ENCODE measurements around the gene GJC3. TPM values are rescaled to one million over a fixed set of nuclear protein-coding genes. Genes with fewer than 3 reads are reported as not detected.
A peak's percentile ranks its signal among the peaks of the same experiment; 100 is the strongest.

Gene GJC3
- total RNA-seq, 1 experiment from 2014 or later: not detected

GRCh38 chr7:99923200-99923599, 6.2 kb downstream of the GJC3 start:
- BruUV-seq (replicated peaks): no TSS peak
- ChIA-PET POLR2A (ENCODE audit: low non-redundant PET) (interaction anchor here (0.7 kb wide), 1 partner anchor 12 kb away, joined by 3 read pairs; no protein-coding TSS in a partner anchor), CTCF (no interaction called here)

GRCh38 chr7:99920149-99920548, 9.3 kb downstream of the GJC3 start:
- H3K27ac ChIP-seq (ENCODE audit: low read depth, low read length, poor library complexity, severe bottlenecking): peak overlapping the region; percentile 85
- intact Hi-C loops (cut with micrococcal nuclease; ENCODE audit: unreplicated experiment): no loop called here

More at GRCh38 chr7:99923200-99923599, 6.2 kb downstream of the GJC3 start:
- no peak for TF ChIP-seq EZH2 (IDR thresholded peaks at IDR 0.05; ENCODE audit: borderline replicate concordance, low read depth, low read length, poor library complexity, severe bottlenecking)
- TF ChIP-seq, protein P1, sequence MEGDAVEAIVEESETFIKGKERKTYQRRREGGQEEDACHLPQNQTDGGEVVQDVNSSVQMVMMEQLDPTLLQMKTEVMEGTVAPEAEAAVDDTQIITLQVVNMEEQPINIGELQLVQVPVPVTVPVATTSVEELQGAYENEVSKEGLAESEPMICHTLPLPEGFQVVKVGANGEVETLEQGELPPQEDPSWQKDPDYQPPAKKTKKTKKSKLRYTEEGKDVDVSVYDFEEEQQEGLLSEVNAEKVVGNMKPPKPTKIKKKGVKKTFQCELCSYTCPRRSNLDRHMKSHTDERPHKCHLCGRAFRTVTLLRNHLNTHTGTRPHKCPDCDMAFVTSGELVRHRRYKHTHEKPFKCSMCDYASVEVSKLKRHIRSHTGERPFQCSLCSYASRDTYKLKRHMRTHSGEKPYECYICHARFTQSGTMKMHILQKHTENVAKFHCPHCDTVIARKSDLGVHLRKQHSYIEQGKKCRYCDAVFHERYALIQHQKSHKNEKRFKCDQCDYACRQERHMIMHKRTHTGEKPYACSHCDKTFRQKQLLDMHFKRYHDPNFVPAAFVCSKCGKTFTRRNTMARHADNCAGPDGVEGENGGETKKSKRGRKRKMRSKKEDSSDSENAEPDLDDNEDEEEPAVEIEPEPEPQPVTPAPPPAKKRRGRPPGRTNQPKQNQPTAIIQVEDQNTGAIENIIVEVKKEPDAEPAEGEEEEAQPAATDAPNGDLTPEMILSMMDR (conservative IDR thresholded peaks at IDR 0.05; ENCODE audit: low read depth, low read length): no peak
- Histone ChIP-seq H3K27me3 (replicated peaks; ENCODE audit: insufficient read depth, low read depth, low read length, poor library complexity) (peaks cover 37% of the 10 kb centered on the region), H3K27ac (ENCODE audit: low read depth, low read length, poor library complexity, severe bottlenecking) (no peak overlapping the region), H3K4me3 (ENCODE audit: low read depth, low read length, poor library complexity, severe bottlenecking) (no peak overlapping the region), H3K4me1 (ENCODE audit: insufficient read depth, low read length, poor library complexity, severe bottlenecking) (peaks cover 1% of the 10 kb centered on the region), H3K36me3 (ENCODE audit: insufficient read depth, low read length, poor library complexity, severe bottlenecking) (no peaks in the 10 kb centered on the region), H3K9me3 (ENCODE audit: low read depth, low read length, poor library complexity, severe bottlenecking) (no peaks in the 10 kb centered on the region)
- no peak for DNase-seq (ENCODE audit: low spot score)
- intact Hi-C loops (cut with micrococcal nuclease; ENCODE audit: unreplicated experiment): no loop called here

GRCh38 chr7:99919814-99920112, 9.7 kb downstream of the GJC3 start:
- Histone ChIP-seq H3K36me3 (ENCODE audit: insufficient read depth, low read length, poor library complexity, severe bottlenecking) (no peaks in the 10 kb centered on the region), H3K27me3 (replicated peaks; ENCODE audit: insufficient read depth, low read depth, low read length, poor library complexity) (peaks cover 4% of the 10 kb centered on the region), H3K4me1 (ENCODE audit: insufficient read depth, low read length, poor library complexity, severe bottlenecking) (peaks cover 7% of the 10 kb centered on the region), H3K9me3 (ENCODE audit: low read depth, low read length, poor library complexity, severe bottlenecking) (no peaks in the 10 kb centered on the region), H3K4me3 (ENCODE audit: low read depth, low read length, poor library complexity, severe bottlenecking) (peak overlapping the region; percentile 81), H3K27ac (ENCODE audit: low read depth, low read length, poor library complexity, severe bottlenecking) (peak overlapping the region; percentile 85)
- no peak for TF ChIP-seq EZH2 (IDR thresholded peaks at IDR 0.05; ENCODE audit: borderline replicate concordance, low read depth, low read length, poor library complexity, severe bottlenecking)
- TF ChIP-seq, protein P1 (conservative IDR thresholded peaks at IDR 0.05; ENCODE audit: low read depth, low read length): no peak
- intact Hi-C loops (cut with micrococcal nuclease; ENCODE audit: unreplicated experiment): loop anchor here (10.0 kb wide), 1 partner anchor 125 kb away; the partner anchor contains the start of gene ZSCAN21
- no peak for DNase-seq (ENCODE audit: low spot score)
- BruUV-seq (replicated peaks): TSS peak; percentile 93
- POLR2A ChIA-PET (ENCODE audit: low non-redundant PET): no interaction called here
- CTCF ChIA-PET: no interaction called here

More at GRCh38 chr7:99920149-99920548, 9.3 kb downstream of the GJC3 start:
- ChIA-PET CTCF (no interaction called here), POLR2A (ENCODE audit: low non-redundant PET) (no interaction called here)
- Histone ChIP-seq H3K27me3 (replicated peaks; ENCODE audit: insufficient read depth, low read depth, low read length, poor library complexity) (peaks cover 8% of the 10 kb centered on the region), H3K36me3 (ENCODE audit: insufficient read depth, low read length, poor library complexity, severe bottlenecking) (no peaks in the 10 kb centered on the region), H3K4me3 (ENCODE audit: low read depth, low read length, poor library complexity, severe bottlenecking) (peak overlapping the region; percentile 81), H3K4me1 (ENCODE audit: insufficient read depth, low read length, poor library complexity, severe bottlenecking) (peaks cover 7% of the 10 kb centered on the region), H3K9me3 (ENCODE audit: low read depth, low read length, poor library complexity, severe bottlenecking) (no peaks in the 10 kb centered on the region)
- TF ChIP-seq EZH2 (IDR thresholded peaks at IDR 0.05; ENCODE audit: borderline replicate concordance, low read depth, low read length, poor library complexity, severe bottlenecking): no peak
- TF ChIP-seq, protein P1 (conservative IDR thresholded peaks at IDR 0.05; ENCODE audit: low read depth, low read length): no peak
- no peak for DNase-seq (ENCODE audit: low spot score)
- no TSS peak for BruUV-seq (replicated peaks)
